ENCODE results near the gene MYH9. TPM values are rescaled to one million over a fixed set of nuclear protein-coding genes. Genes with fewer than 3 reads are reported as not detected.

The MYH9 gene
- polyA plus RNA-seq, 1 of the 3 experiments (the other 2 are of a cell fraction), result 303 TPM

GRCh38 chr22:36239401-36240171 lies 148.2 kb downstream of the MYH9 start, which contains the start of gene APOL2 (continued):
- TF ChIP-seq, protein P1, sequence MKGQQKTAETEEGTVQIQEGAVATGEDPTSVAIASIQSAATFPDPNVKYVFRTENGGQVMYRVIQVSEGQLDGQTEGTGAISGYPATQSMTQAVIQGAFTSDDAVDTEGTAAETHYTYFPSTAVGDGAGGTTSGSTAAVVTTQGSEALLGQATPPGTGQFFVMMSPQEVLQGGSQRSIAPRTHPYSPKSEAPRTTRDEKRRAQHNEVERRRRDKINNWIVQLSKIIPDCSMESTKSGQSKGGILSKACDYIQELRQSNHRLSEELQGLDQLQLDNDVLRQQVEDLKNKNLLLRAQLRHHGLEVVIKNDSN (IDR thresholded peaks at IDR 0.05; ENCODE audit: borderline replicate concordance, low read depth), result no peak

- Histone ChIP-seq H3K79me2 (ENCODE audit: insufficient read depth) (peaks cover 19% of the 10 kb centered on the region), H3K36me3 (replicated peaks in 1 of 2; ENCODE audit: control insufficient read depth in 1 of 2, insufficient read depth in 2 of 2, low read length in 1 of 2) (peaks cover 0 to 5% of the 10 kb centered on the region in 2 experiments), H3K9ac (peak overlapping the region; percentile 67), H3K27ac (ENCODE audit: low read depth in 2 of 2, low read length in 1 of 2) (peak overlapping the region; percentile 79 to 91), H3K4me1 (ENCODE audit: control insufficient read depth in 1 of 2, insufficient read depth in 2 of 2, low read depth in 1 of 2, low read length in 1 of 2) (peaks cover 10 to 25% of the 10 kb centered on the region in 2 experiments; a peak in 1 of 4 replicates), H3F3A (replicated peaks; ENCODE audit: insufficient read depth) (peaks cover 7% of the 10 kb centered on the region), H3K27me3 (ENCODE audit: insufficient read depth) (no peaks in the 10 kb centered on the region), H3K4me3 (ENCODE audit: low read depth in 2 of 2, low read length in 1 of 2) (peak overlapping the region; percentile 61 to 79), H3K9me2 (no peaks in the 10 kb centered on the region), H3K4me2 (peak overlapping the region; percentile 94), H2AFZ (ENCODE audit: low read depth) (peak overlapping the region; percentile 82), H3K9me3 (no peaks in the 10 kb centered on the region), H4K20me1 (ENCODE audit: insufficient read depth) (no peaks in the 10 kb centered on the region)
- TF ChIP-seq RCOR1 (IDR thresholded peaks at IDR 0.05; ENCODE audit: low read length), result no peak
- no peak for TF ChIP-seq JUND (IDR thresholded peaks at IDR 0.05)
- no peak for TF ChIP-seq FOSL2 (IDR thresholded peaks at IDR 0.05; ENCODE audit: borderline replicate concordance, low read depth)
- TF ChIP-seq MAX (IDR thresholded peaks at IDR 0.05; ENCODE audit: low read depth), result no peak
- TF ChIP-seq, protein P1 (IDR thresholded peaks at IDR 0.05; ENCODE audit: borderline replicate concordance, low read depth), result no peak
- DNase-seq, result peak; percentile 29
- WGBS (ENCODE audit: low lambda C conversion rate), result 10% methylated on average over 4 of the region's 4 CpGs
- ChIA-PET CTCF (interaction anchor here (0.6 to 5.0 kb wide), 20 partner anchors 13 to 234 kb away, joined by 3 to 30 read pairs (median 4); partner anchors contain the start of gene APOL4), POLR2A (interaction anchor here (0.6 to 2.4 kb wide), 4 partner anchors 14 to 881 kb away, joined by 3 to 11 read pairs (median 4); partner anchors contain the start of gene APOL1)
Measured at GRCh38 chr22:36239150-36239400, 148.7 kb downstream of the MYH9 start.

- no peaks in the 10 kb centered on the region for H4K20me1 ChIP-seq (ENCODE audit: insufficient read depth)
- H3F3A ChIP-seq (replicated peaks; ENCODE audit: insufficient read depth), result peaks cover 7% of the 10 kb centered on the region
- peak overlapping the region; percentile 94 for H3K4me2 ChIP-seq
- no peaks in the 10 kb centered on the region for H3K9me3 ChIP-seq
- peak overlapping the region; percentile 82; the same call in 1 of the 2 replicates for H2AFZ ChIP-seq (ENCODE audit: low read depth)
- WGBS (ENCODE audit: low lambda C conversion rate), result 8% methylated on average over 5 of the region's 5 CpGs
- H3K9ac ChIP-seq, result peak overlapping the region; percentile 67
- H3K27ac ChIP-seq (ENCODE audit: low read depth in 2 of 2, low read length in 1 of 2), result peak overlapping the region; percentile 79 to 91
- peaks cover 0 to 5% of the 10 kb centered on the region in 2 experiments for H3K36me3 ChIP-seq (replicated peaks in 1 of 2; ENCODE audit: control insufficient read depth in 1 of 2, insufficient read depth in 2 of 2, low read length in 1 of 2)
- no peaks in the 10 kb centered on the region for H3K27me3 ChIP-seq (ENCODE audit: insufficient read depth)
- peak overlapping the region; percentile 61 to 79 for H3K4me3 ChIP-seq (ENCODE audit: low read depth in 2 of 2, low read length in 1 of 2)
- peaks cover 10 to 25% of the 10 kb centered on the region in 2 experiments; a peak in 1 of 4 replicates for H3K4me1 ChIP-seq (ENCODE audit: control insufficient read depth in 1 of 2, insufficient read depth in 2 of 2, low read depth in 1 of 2, low read length in 1 of 2)
- CTCF ChIA-PET, result interaction anchor here (0.6 to 5.0 kb wide), 21 partner anchors 12 to 235 kb away, joined by 3 to 30 read pairs (median 4); partner anchors contain the start of gene APOL4
- POLR2A ChIA-PET, result interaction anchor here (0.6 to 2.4 kb wide), 4 partner anchors 15 to 882 kb away, joined by 3 to 11 read pairs (median 4); partner anchors contain the start of gene APOL1
- no peaks in the 10 kb centered on the region for H3K9me2 ChIP-seq
- H3K79me2 ChIP-seq (ENCODE audit: insufficient read depth), result peaks cover 19% of the 10 kb centered on the region
- peak; percentile 36 for DNase-seq
- TF ChIP-seq TEAD4 (IDR thresholded peaks at IDR 0.05; ENCODE audit: borderline replicate concordance, insufficient read depth), result no peak
- no peak for TF ChIP-seq CHD2 (IDR thresholded peaks at IDR 0.05; ENCODE audit: low read length, partially characterized antibody)
- no peak for TF ChIP-seq IRF3 (IDR thresholded peaks at IDR 0.05; ENCODE audit: low read depth, low read length)
- TF ChIP-seq, protein P2, sequence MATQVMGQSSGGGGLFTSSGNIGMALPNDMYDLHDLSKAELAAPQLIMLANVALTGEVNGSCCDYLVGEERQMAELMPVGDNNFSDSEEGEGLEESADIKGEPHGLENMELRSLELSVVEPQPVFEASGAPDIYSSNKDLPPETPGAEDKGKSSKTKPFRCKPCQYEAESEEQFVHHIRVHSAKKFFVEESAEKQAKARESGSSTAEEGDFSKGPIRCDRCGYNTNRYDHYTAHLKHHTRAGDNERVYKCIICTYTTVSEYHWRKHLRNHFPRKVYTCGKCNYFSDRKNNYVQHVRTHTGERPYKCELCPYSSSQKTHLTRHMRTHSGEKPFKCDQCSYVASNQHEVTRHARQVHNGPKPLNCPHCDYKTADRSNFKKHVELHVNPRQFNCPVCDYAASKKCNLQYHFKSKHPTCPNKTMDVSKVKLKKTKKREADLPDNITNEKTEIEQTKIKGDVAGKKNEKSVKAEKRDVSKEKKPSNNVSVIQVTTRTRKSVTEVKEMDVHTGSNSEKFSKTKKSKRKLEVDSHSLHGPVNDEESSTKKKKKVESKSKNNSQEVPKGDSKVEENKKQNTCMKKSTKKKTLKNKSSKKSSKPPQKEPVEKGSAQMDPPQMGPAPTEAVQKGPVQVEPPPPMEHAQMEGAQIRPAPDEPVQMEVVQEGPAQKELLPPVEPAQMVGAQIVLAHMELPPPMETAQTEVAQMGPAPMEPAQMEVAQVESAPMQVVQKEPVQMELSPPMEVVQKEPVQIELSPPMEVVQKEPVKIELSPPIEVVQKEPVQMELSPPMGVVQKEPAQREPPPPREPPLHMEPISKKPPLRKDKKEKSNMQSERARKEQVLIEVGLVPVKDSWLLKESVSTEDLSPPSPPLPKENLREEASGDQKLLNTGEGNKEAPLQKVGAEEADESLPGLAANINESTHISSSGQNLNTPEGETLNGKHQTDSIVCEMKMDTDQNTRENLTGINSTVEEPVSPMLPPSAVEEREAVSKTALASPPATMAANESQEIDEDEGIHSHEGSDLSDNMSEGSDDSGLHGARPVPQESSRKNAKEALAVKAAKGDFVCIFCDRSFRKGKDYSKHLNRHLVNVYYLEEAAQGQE (IDR thresholded peaks at IDR 0.05; ENCODE audit: low read depth, low read length), result no peak
- no peak for TF ChIP-seq USF2 (IDR thresholded peaks at IDR 0.05; ENCODE audit: borderline replicate concordance, low read depth, low read length)
- no peak for TF ChIP-seq EP300 (IDR thresholded peaks at IDR 0.05; ENCODE audit: borderline replicate concordance in 1 of 2, low read depth in 1 of 2, low read length in 1 of 2)
- TF ChIP-seq, protein P1 (IDR thresholded peaks at IDR 0.05; ENCODE audit: borderline replicate concordance, low read depth), result no peak
Measured at GRCh38 chr22:36238373-36239149, 149.2 kb downstream of the MYH9 start.

All from SK-N-SH (cell line).